HG03108 (cell line): ENCODE measurements around the gene FFAR1.
"Not testable (repeated sequence)": the region's sequence is repeated elsewhere in the genome, so short reads cannot be mapped to it uniquely, and the experiment has no call there.

Source experiments
- ATAC-seq: cut with Tn5 transposase; IDR thresholded peaks from one replicate; pipeline ENCODE4 v1.9.1; 2021; ENCODE audit warnings: moderate library complexity; ENCODE audit not compliant: unreplicated experiment

FFAR1 gene

GRCh38 chr19:35359395-35359794 lies 11.7 kb downstream of the FFAR1 start:
- not testable (repeated sequence) for ATAC-seq

GRCh38 chr19:35360081-35360480 lies 12.4 kb downstream of the FFAR1 start:
- not testable (repeated sequence) for ATAC-seq

DNA sequence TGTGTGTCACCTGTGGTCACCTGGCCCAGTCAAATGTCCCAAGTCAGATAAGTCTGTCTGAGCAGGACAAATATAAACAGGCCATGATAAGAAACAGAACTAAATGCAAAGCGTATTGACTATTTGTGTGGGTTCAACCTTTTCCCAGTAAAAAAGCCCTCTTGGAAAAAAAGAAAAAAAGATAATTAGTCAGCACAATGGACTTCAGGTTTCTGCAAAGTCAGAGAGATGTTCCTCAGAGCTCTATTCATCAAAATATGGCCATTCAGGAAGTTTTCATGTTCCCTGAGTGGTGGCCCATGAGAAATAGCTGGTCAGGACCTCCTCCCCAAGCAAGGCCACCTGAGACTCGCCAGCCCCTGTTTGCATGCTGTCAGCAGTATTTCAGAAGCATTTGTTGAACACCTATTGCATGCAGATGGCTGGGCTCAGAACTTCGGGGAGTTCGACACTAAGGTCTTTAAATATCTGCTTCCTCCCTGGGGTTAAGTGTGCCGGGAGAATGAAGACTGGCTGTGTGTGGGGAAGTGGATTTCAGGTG lies 13.2 kb downstream of the FFAR1 start:
- ATAC-seq = no peak

DNA sequence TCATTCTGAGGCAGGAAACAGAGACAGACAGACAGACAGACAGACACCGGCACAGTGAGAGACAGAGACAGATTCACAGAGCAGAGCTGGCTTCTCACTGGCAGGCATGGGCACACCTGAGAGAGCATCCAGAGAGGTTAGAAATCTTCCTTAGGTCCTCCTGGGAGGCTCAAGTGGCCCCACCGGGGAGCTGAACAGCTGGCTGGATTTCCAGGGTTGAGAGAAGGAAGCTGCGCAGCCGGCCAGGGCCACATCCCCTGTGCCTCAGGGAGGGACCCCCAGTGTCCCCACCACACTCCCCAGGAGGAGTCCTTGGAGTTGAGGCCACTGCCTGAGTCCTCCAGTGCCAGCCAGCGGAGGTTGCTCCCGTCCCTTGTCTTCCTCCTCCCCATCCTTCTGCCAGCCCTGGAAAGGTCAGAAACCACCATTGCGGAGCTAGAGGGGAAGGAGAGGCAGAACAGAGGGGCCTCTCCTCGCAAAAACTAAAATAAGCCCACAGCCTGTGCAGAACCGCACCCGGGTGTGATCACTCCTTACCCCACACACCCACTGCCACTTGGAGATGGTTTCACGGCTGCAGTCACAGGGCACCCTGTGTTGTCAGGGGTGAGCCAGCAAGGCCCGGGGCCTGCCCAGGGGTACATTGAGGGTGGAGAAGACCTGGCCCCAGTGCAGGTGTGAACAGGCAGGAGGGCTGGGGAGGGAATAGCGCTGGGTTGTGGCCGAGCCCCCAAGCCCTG lies 14.7 kb downstream of the FFAR1 start:
- no peak for ATAC-seq

DNA sequence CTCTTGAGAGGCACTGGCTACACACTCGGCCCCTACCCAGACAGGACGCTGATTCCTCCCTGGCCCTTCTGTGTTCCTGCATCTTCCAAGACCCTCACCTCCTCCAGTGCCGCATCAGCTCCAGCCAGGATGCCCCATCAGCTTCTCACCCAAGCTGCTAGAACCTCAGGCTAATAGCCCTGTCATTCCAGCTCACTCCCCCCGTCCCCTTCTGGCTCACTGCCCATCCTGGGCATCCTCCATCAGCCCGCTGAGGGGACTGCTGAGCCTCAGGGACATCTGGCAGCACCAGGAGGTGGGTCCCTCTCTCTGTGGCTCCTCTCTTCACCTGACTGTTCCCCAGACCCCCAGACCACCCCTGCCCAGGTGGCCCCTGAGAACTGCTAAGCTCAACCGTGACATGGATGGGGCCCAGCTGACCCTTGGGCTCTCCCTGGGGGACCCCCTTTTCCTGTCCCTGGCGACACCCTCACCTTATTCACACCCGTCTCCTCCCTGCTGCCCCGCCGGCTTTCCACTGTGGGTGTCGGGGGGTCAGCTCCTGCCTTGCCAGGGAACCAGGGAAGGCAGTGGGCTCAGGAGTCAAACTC lies 15.4 kb downstream of the FFAR1 start:
- ATAC-seq = no peak

- ATAC-seq = no peak
Observed at GRCh38 chr19:35363711-35364425, 16.2 kb downstream of the FFAR1 start.

GRCh38 chr19:35365303-35365702 lies 17.6 kb downstream of the FFAR1 start:
- ATAC-seq = no peak

- no peak for ATAC-seq
Observed at GRCh38 chr19:35368378-35368777, 20.7 kb downstream of the FFAR1 start.

- ATAC-seq = no peak
Observed at GRCh38 chr19:35369522-35369921, 21.8 kb downstream of the FFAR1 start.

GRCh38 chr19:35370722-35371121 lies 23.0 kb downstream of the FFAR1 start, which contains the start of gene GPR42:
TSS of gene GPR42 (plus strand) at chr19:35371068. CDS start at chr19:35371360, 292 bp downstream.
- no peak for ATAC-seq

DNA sequence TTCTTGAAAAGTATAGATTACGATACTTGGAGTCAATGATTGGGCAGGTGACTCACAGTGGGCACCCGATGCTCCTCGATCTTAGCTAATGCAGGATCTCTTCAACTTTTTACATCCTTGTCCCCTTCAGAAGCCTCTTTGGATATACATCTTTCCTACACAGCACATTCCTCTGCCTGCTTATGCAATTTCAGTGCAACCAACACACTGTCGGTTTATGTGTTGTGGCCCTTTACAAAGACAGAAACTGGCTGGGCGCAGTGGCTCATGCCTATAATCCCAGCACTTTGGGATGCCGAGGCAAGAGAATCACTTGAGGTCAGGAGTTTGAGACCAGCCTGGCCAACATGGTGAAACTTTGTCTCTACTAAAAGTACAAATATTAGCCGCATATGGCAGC lies 25.8 kb downstream of the FFAR1 start:
- ATAC-seq = no peak

GRCh38 chr19:35374031-35374430 lies 26.3 kb downstream of the FFAR1 start:
- ATAC-seq = not testable (repeated sequence)

GRCh38 chr19:35375505-35376307 lies 28.0 kb downstream of the FFAR1 start:
- ATAC-seq = no peak

DNA sequence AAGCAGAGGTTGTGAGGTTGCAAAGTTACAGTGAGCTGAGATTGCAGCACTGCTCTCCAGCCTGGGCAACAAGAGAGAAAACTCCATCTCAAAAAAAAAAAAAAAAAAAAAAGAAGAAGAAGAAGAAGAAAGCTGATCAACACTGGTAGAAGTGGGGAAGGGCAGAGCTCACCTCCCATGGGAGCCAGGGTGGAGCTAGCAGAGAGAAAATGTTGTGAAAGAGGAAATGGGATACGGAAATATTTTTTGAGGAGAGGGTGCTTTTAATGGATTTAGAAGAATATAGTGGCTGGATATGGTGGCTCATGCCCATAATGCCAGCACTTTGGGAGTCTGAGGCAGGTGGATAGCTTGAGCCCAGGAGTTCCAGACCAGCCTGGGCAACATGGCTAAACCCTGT lies 30.0 kb downstream of the FFAR1 start:
- no peak for ATAC-seq

DNA sequence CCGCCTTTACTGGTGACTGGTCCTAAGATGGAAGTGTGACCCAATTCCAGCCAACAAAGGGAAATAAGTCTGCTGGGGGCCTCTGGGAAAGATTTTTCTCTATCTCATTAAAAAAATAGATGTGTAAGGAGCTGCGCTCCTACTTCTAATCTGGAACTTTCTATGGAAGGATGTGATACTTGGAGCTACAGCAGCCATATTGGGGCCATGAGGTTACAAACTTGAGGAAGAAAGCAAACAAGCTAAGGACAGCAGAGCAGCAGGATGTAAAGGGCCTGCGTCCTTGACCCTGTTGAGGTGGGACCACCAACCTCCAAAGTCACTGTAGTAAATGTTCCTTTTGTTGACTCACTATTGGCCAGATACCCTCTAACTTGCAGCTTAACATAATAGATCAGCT lies 30.7 kb downstream of the FFAR1 start:
- no peak for ATAC-seq

DNA sequence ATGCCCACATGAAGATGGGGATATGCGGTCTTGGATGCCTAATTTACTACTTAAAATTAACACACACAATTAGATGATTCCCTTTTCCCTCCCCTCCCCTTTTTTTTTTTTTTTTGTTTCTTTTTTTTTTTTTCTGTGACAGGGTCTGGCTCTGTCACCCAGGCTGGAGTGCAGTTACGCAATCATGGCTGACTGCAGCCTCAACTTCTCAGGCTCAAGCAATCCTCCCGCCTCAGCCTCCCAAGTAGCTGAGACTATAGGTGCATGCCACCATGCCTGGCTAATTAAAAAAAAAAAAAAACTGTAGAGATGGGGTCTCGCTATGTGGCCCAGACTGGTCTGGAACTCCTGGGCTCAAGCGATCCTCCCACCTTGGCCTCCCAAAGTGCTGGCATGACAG lies 31.8 kb downstream of the FFAR1 start:
- not testable (repeated sequence) for ATAC-seq

DNA sequence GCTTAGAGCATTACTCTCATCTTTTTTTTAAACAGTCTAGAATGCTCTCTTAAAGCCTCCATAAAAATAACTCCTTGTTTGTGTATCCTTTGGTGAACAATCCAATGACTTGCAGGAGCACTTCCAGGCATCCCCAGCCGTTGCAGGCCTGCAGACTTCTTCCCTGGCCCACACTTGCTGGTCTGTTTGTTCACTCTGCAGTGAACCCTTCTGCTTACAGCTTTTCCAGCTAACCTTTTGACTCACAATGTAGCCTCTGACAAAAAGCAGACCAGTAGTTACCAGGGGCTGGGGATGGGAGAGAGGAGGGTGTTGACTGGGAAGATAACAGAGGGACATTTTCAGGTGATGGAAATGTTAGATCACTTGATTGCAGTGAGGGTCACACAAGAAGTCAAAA lies 32.3 kb downstream of the FFAR1 start:
- no peak for ATAC-seq

- ATAC-seq = no peak
Observed at GRCh38 chr19:35380450-35381124, 32.9 kb downstream of the FFAR1 start.

- no peak for ATAC-seq
Observed at GRCh38 chr19:35381318-35381717, 33.6 kb downstream of the FFAR1 start.

GRCh38 chr19:35381926-35382325 lies 34.2 kb downstream of the FFAR1 start:
- no peak for ATAC-seq
